SU-DHL-6 (cell line): ENCODE measurements around the gene XIRP1.

Experiments used
- H2AFZ ChIP-seq: fragments of 200-600 bp; sonication (generic); 2 replicates; pipeline ENCODE4 v1.6.1; 2014; ENCODE audit warnings: low read depth, mild to moderate bottlenecking, moderate library complexity, mixed read lengths, antibody characterized with exemption, low read length; ENCODE audit not compliant: severe bottlenecking
- H3F3A ChIP-seq: fragments of 200-600 bp; shearing (Covaris generic); 2 replicates; pipeline ENCODE4 v1.6.0; 2016; ENCODE audit warnings: antibody characterized with exemption, mild to moderate bottlenecking; ENCODE audit not compliant: insufficient read depth
- H3K27ac ChIP-seq: fragments of 200-600 bp; sonication (generic); 2 replicates; pipeline ENCODE4 v1.5.1; 2016; ENCODE audit warnings: low read depth, mild to moderate bottlenecking, low read length, moderate library complexity, mixed read lengths
- H3K27me3 ChIP-seq: fragments of 200-600 bp; sonication (generic), shearing (Covaris generic); 2 replicates; pipeline ENCODE4 v1.6.0; 2014; ENCODE audit warnings: mild to moderate bottlenecking, low read length
- H3K36me3 ChIP-seq: fragments of 200-600 bp; sonication (generic); 2 replicates; pipeline ENCODE4 v1.6.1; 2014; ENCODE audit warnings: mild to moderate bottlenecking, low read length, mixed read lengths
- H3K4me2 ChIP-seq: fragments of 300-600, 200-600 bp; shearing (Covaris generic), sonication (generic); 2 replicates; pipeline ENCODE4 v1.6.0; 2014; ENCODE audit warnings: low read length, low read depth, mild to moderate bottlenecking; ENCODE audit not compliant: poor library complexity, severe bottlenecking
- H3K4me3 ChIP-seq: fragments of 200-600 bp; sonication (generic); 2 replicates; pipeline ENCODE4 v1.5.1; 2014; ENCODE audit warnings: antibody characterized with exemption, low read length, mild to moderate bottlenecking, mixed read lengths; ENCODE audit not compliant: insufficient read depth, poor library complexity, severe bottlenecking
- H3K79me2 ChIP-seq: fragments of 200-600 bp; sonication (generic); 2 replicates; pipeline ENCODE4 v1.6.1; 2014; ENCODE audit warnings: mild to moderate bottlenecking, low read length, moderate library complexity; ENCODE audit not compliant: insufficient read depth
- H3K9ac ChIP-seq: fragments of 200-600 bp; sonication (generic); 2 replicates; pipeline ENCODE4 v1.7.0; 2014; ENCODE audit warnings: mild to moderate bottlenecking, low read length
- H3K9me2 ChIP-seq: fragments of 200-600 bp; sonication (generic); replicated peaks from 2 replicates; pipeline ENCODE4 v1.6.1; 2014; ENCODE audit warnings: low read length; ENCODE audit not compliant: insufficient read depth
- H3K9me3 ChIP-seq: fragments of 200-600 bp; sonication (generic); 2 replicates; pipeline ENCODE4 v1.6.1; 2014; ENCODE audit warnings: low read length, mixed read lengths; ENCODE audit not compliant: insufficient read depth
- H4K20me1 ChIP-seq: fragments of 200-600 bp; sonication (generic); 2 replicates; pipeline ENCODE4 v1.6.1; 2014; ENCODE audit warnings: low read depth, mild to moderate bottlenecking, antibody characterized with exemption, low read length, moderate library complexity, mixed read lengths
- CTCF ChIP-seq: fragments of 200-600 bp; sonication (generic); IDR thresholded peaks from one replicate; pipeline ENCODE4 v1.5.1; 2017; ENCODE audit warnings: antibody characterized with exemption, mild to moderate bottlenecking, low read length, moderate library complexity; ENCODE audit not compliant: insufficient read depth, poor library complexity, severe bottlenecking
- EZH2phosphoT487 ChIP-seq: fragments of 200-600 bp; sonication (generic), shearing (Covaris generic); conservative IDR thresholded peaks from 2 replicates; pipeline ENCODE4 v1.6.1; 2018; ENCODE audit warnings: mild to moderate bottlenecking, antibody characterized with exemption, low read length, moderate library complexity, mixed read lengths

Gene XIRP1

GRCh38 chr3:39192490-39193092 lies at the start of gene XIRP1:
Gene XIRP1, minus strand, starts transcription at chr3:39192595. Its CDS starts 3,150 bp downstream, at chr3:39189445.
- H3K27me3 ChIP-seq: no peaks in the 10 kb centered on the region
- H3K9me3 ChIP-seq: no peaks in the 10 kb centered on the region
- H3K4me3 ChIP-seq: no peak within 1 kb of the TSS
- H3K36me3 ChIP-seq: no peaks in the 10 kb centered on the region
- no peak for TF ChIP-seq CTCF
- no peak for TF ChIP-seq EZH2phosphoT487
- H3K9ac ChIP-seq: no peak within 1 kb of the TSS
- H3K9me2 ChIP-seq: no peaks in the 10 kb centered on the region
- H3F3A ChIP-seq: no peaks in the 10 kb centered on the region
- no peaks in the 10 kb centered on the region for H4K20me1 ChIP-seq
- H2AFZ ChIP-seq: no peak within 1 kb of the TSS
- no peak within 1 kb of the TSS for H3K27ac ChIP-seq
- no peak within 1 kb of the TSS for H3K4me2 ChIP-seq
- H3K79me2 ChIP-seq: no peaks in the 10 kb centered on the region

GRCh38 chr3:39241561-39241960 lies 49.2 kb upstream of the XIRP1 start:
- Histone ChIP-seq H3F3A (no peaks in the 10 kb centered on the region), H3K9me2 (no peaks in the 10 kb centered on the region), H3K27ac (no peak overlapping the region), H3K36me3 (no peaks in the 10 kb centered on the region), H3K79me2 (no peaks in the 10 kb centered on the region), H3K9me3 (no peaks in the 10 kb centered on the region), H3K27me3 (no peaks in the 10 kb centered on the region), H3K4me3 (no peak overlapping the region), H2AFZ (no peak overlapping the region), H3K9ac (no peak overlapping the region), H3K4me2 (no peak overlapping the region), H4K20me1 (no peaks in the 10 kb centered on the region)
- TF ChIP-seq EZH2phosphoT487 (no peak), CTCF (no peak)

- Histone ChIP-seq H3K4me3 (no peak overlapping the region), H2AFZ (no peak overlapping the region), H3K9ac (no peak overlapping the region), H3K9me3 (no peaks in the 10 kb centered on the region), H3K36me3 (no peaks in the 10 kb centered on the region), H3K79me2 (no peaks in the 10 kb centered on the region), H3F3A (no peaks in the 10 kb centered on the region), H3K9me2 (no peaks in the 10 kb centered on the region), H3K27ac (no peak overlapping the region), H3K4me2 (no peak overlapping the region), H4K20me1 (no peaks in the 10 kb centered on the region), H3K27me3 (no peaks in the 10 kb centered on the region)
- TF ChIP-seq EZH2phosphoT487 (no peak), CTCF (no peak)
Measured at GRCh38 chr3:39237027-39237426, 44.6 kb upstream of the XIRP1 start.
